Esophagus squamous epithelium (tissue), 5 donors: ENCODE results near the gene BIN2. TPM values are rescaled to one million over a fixed set of nuclear protein-coding genes. Genes with fewer than 3 reads are reported as not detected.
"Not testable (repeated sequence)": the region's sequence is repeated elsewhere in the genome, so short reads cannot be mapped to it uniquely, and the experiment has no call there.

Source experiments
- DNase-seq: peaks from one replicate; lab custom pipeline; 2025; lab: John Stamatoyannopoulos, UW
- H3K27ac ChIP-seq, 4 donors: fragments of 200-600 bp; sonication (generic); one replicate each; pipeline ENCODE4 v1.5.1; 2016 to 2019; ENCODE audit warnings: mild to moderate bottlenecking in 1 of 4
- H3K27me3 ChIP-seq, 4 donors: fragments of 200-600 bp; sonication (generic); 1 replicate in 3 of 4; 2 replicates in 1 of 4; pipeline versions ENCODE4 v1.5.1 to v1.6.0; 2017 to 2021; ENCODE audit warnings: antibody characterized with exemption in 1 of 4
- H3K36me3 ChIP-seq, 3 donors: fragments of 200-600 bp; sonication (generic); one replicate each; pipeline ENCODE4 v1.5.1; 2016 to 2019
- H3K4me1 ChIP-seq, 3 donors: fragments of 200-600 bp; sonication (generic); one replicate each; pipeline ENCODE4 v1.5.1; 2017 to 2019
- H3K4me3 ChIP-seq, 4 donors: fragments of 200-600 bp; sonication (generic); 1 replicate in 3 of 4; 2 replicates in 1 of 4; pipeline ENCODE4 v1.5.1; 2016 to 2019; ENCODE audit warnings: mild to moderate bottlenecking in 2 of 4, moderate library complexity in 1 of 4
- H3K9me3 ChIP-seq, 3 donors: fragments of 200-600 bp; sonication (generic); one replicate each; pipeline ENCODE4 v1.5.1; 2016 to 2019
- POLR2A ChIP-seq, 4 donors: fragments of 450-650 bp; IDR thresholded peaks; one replicate each; pipeline ENCODE4 v1.6.1; 2017; ENCODE audit warnings: antibody characterized with exemption in 4 of 4, mild to moderate bottlenecking in 4 of 4, moderate library complexity in 3 of 4
- WGBS, 2 donors: methylation state at CpG; one replicate each; pipeline ENCODE4 v1.1.5; 2018; 5-methylcytosine and 5-hydroxymethylcytosine counted together
- intact Hi-C: fragments of 100-400 bp; cut with DNase I; formaldehyde crosslinking; loops from one replicate; pipeline ENCODE4 v1.15.0; 2022
- total RNA-seq, 4 donors: library from RNA; depleted of rRNA; stranded (reverse); fragments of >200 nt; gene quantifications; one replicate each; pipeline ENCODE4 v1.1.0, GENCODE V29; 2016
- TF ChIP-seq, protein P1 (sequence below), 6 experiments: fragments of 450-650 bp in 4 of 6; fragments of 200-600 bp in 2 of 6; sonication (generic) in 2 of 6; IDR thresholded peaks; one replicate each; pipeline ENCODE4 v1.5.1; 2016 to 2019; ENCODE audit warnings: antibody characterized with exemption in 6 of 6, mild to moderate bottlenecking in 4 of 6, moderate library complexity in 4 of 6
- donor health status: DM: yes; HTN: yes; CAD: no.

The BIN2 gene
- total RNA-seq, 4 donors from 2014 or later, result 1.7 to 5.5 (median 3.3) TPM

DNA sequence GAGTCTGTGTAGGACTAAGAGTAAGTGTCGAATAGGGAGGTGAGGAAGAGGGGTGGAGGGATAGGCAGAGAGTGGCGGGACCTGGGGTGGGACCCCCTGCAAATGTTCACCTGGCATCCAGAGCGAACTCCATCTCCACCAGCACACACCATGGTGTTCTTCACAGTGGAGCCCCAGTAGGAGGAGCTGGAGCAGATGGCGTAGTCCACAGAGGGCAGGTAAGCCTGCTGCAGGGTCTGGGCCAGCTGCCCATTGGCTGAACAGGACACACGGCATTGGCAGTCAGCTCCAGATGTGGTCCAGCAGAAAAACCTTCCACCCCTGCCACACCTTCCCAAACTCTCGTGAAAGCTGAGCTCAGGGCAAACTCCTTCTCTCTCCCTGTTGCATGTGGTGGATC lies 15.8 kb upstream of the BIN2 start:
- Histone ChIP-seq H3K4me1 (peaks cover 0 to 19% (median 9%) of the 10 kb centered on the region in 3 donors), H3K9me3 (no peaks in the 10 kb centered on the region), H3K36me3 (no peaks in the 10 kb centered on the region), H3K27me3 (no peaks in the 10 kb centered on the region), H3K27ac (no peak overlapping the region), H3K4me3 (no peak overlapping the region)
- DNase-seq, result no peak
- 75 to 82% methylated on average over 5 to 6 of the region's 6 CpGs for whole genome bisulfite sequencing, 2 donors
- intact Hi-C loops, result loop anchor here (5.0 kb wide), 1 partner anchor 72 kb away; no protein-coding TSS in a partner anchor
- TF ChIP-seq, protein P1, sequence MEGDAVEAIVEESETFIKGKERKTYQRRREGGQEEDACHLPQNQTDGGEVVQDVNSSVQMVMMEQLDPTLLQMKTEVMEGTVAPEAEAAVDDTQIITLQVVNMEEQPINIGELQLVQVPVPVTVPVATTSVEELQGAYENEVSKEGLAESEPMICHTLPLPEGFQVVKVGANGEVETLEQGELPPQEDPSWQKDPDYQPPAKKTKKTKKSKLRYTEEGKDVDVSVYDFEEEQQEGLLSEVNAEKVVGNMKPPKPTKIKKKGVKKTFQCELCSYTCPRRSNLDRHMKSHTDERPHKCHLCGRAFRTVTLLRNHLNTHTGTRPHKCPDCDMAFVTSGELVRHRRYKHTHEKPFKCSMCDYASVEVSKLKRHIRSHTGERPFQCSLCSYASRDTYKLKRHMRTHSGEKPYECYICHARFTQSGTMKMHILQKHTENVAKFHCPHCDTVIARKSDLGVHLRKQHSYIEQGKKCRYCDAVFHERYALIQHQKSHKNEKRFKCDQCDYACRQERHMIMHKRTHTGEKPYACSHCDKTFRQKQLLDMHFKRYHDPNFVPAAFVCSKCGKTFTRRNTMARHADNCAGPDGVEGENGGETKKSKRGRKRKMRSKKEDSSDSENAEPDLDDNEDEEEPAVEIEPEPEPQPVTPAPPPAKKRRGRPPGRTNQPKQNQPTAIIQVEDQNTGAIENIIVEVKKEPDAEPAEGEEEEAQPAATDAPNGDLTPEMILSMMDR (IDR thresholded peaks at IDR 0.05), result no peak
- no peak for TF ChIP-seq POLR2A (IDR thresholded peaks at IDR 0.05)

DNA sequence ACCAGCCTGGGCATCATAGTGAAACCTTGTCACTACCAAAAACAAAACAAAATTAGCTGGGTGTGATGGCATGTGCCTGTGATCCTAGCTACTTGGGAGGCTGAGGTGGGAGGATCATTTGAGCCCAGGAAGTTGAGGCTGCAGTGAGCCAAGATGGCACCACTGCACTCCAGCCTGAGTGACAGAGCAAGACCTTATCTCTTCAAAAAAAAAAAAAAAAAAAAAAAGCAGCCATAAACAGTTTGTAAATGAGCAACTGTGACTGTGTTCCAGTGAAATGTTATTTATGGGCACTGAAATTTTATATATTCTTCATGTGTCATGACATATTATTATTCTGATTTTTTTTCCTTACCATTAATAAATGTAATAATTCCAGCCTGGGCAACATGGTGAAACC lies 13.4 kb upstream of the BIN2 start:
- H3K36me3 ChIP-seq, H3K4me3 ChIP-seq, H3K27me3 ChIP-seq, H3K9me3 ChIP-seq, H3K27ac ChIP-seq, intact Hi-C loops, DNase-seq: not testable (repeated sequence)
- peaks cover 0 to 20% (median 7%) of the 10 kb centered on the region in 3 donors for H3K4me1 ChIP-seq

DNA sequence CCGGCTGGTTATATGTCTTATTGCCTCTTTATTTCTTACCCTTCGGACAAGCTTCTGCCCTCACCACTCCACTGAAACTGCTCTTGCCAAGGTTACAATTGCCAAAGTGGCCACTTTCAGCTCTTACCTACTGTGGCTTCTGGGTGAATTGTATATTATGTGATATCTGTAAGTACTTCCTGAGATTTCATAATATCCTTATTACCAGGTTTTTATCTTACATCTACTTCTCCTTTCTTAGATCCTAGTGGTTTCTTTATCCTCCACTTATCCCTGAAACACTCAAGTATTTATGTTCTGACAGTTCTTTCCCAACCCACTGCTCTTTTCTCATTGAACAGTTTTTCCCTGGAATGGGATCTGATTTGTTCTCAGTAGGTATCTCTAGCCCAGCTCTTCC lies 12.0 kb upstream of the BIN2 start:
- intact Hi-C loops, result no loop called here
- Histone ChIP-seq H3K4me3 (no peak overlapping the region), H3K4me1 (peaks cover 0 to 6% (median 1%) of the 10 kb centered on the region in 3 donors), H3K27ac (no peak overlapping the region), H3K27me3 (no peaks in the 10 kb centered on the region), H3K36me3 (no peaks in the 10 kb centered on the region), H3K9me3 (no peaks in the 10 kb centered on the region)
- WGBS, 2 donors, result 76 to 85% methylated on average over 2 of the region's 2 CpGs
- DNase-seq, result no peak
- TF ChIP-seq, protein P1 (IDR thresholded peaks at IDR 0.05), result no peak
- TF ChIP-seq POLR2A (IDR thresholded peaks at IDR 0.05), result no peak

DNA sequence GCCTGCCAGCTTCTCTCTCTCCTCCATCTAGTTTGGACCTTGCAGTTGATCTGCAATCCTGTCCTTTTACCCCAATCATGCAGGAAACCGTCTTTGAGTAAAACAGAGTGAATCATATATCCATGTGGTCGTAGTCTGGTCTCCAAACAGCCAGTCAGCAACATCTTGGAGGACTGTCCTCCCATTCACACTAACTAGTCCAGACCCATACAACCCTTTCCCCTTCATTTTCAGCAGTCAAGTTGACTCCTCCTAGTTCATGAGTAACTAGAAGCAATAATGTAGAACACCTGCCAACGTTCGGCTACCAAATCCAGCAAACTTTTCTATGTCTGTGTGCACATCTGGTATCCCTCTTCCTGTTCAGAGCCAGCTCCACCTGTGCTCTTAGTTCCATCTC lies 10.8 kb upstream of the BIN2 start:
- no peak for DNase-seq
- no peaks in the 10 kb centered on the region for H3K27me3 ChIP-seq
- intact Hi-C loops, result no loop called here
- TF ChIP-seq POLR2A (IDR thresholded peaks at IDR 0.05), result no peak
- TF ChIP-seq, protein P1 (IDR thresholded peaks at IDR 0.05), result no peak
- H3K4me1 ChIP-seq, result peaks cover 0 to 5% (median 3%) of the 10 kb centered on the region in 3 donors
- no peak overlapping the region for H3K27ac ChIP-seq
- no peaks in the 10 kb centered on the region for H3K36me3 ChIP-seq
- no peaks in the 10 kb centered on the region for H3K9me3 ChIP-seq
- no peak overlapping the region for H3K4me3 ChIP-seq
- WGBS, 2 donors, result 51 to 56% methylated on average over 4 of the region's 4 CpGs

DNA sequence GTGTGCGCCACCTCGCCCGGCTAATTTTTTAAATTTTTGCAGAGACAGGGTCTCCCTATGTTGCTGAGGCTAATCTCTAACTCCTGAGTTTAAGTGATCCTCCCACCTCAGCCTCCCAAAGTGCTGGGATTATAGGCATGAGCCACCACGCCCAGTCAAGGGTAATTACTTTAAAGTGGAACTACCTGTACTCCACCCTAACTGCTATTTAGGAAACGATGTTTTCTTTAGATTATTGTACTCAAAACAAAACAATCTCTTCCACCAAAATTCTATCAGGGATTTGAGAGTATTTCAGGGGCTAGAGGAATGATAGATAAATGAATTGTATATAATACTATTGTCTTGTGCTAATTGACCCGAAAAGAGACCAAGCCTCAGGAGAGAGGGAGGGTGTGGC lies 9.6 kb upstream of the BIN2 start:
- Histone ChIP-seq H3K9me3 (no peaks in the 10 kb centered on the region), H3K36me3 (no peaks in the 10 kb centered on the region), H3K27me3 (no peaks in the 10 kb centered on the region), H3K4me3 (no peak overlapping the region), H3K27ac (peak overlapping the region in 1 of 4 donors; percentile 55), H3K4me1 (peaks cover 0 to 10% (median 3%) of the 10 kb centered on the region in 3 donors)
- TF ChIP-seq, protein P1 (IDR thresholded peaks at IDR 0.05), result no peak
- no peak for TF ChIP-seq POLR2A (IDR thresholded peaks at IDR 0.05)
- DNase-seq, result no peak
- 63 to 66% methylated on average over 6 of the region's 6 CpGs for WGBS, 2 donors
- intact Hi-C loops, result no loop called here

DNA sequence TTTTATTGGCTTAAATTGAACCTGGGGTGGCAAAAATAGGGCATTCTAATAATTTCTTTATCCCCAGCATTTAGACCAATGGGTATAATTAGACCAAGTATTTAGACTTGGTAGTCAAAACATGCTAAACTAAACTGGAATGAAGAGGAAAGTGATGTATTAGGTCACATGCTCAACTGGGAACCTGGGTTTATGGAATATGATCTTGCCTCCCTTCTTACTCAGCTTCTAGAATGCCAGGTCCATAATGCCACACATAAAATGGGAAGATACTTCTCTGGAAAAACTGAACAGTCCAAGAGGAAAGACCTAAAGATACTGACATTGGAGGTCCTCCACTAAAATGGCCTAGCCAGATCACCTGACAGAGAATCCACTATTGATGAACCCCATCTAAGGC lies 6.2 kb upstream of the BIN2 start:
- Histone ChIP-seq H3K4me1 (peaks cover 22 to 36% (median 29%) of the 10 kb centered on the region in 3 donors), H3K36me3 (no peaks in the 10 kb centered on the region), H3K27ac (no peak overlapping the region), H3K4me3 (no peak overlapping the region), H3K9me3 (no peaks in the 10 kb centered on the region), H3K27me3 (no peaks in the 10 kb centered on the region)
- intact Hi-C loops, result no loop called here
- no peak for TF ChIP-seq POLR2A (IDR thresholded peaks at IDR 0.05)
- TF ChIP-seq, protein P1 (IDR thresholded peaks at IDR 0.05), result no peak
- DNase-seq, result no peak
